Measurements from ENCODE around the gene ITGA7.

GRCh38 chr12:55695349-55695748, 12.4 kb downstream of the ITGA7 start:
- TF ChIP-seq CTCF (conservative IDR thresholded peaks at IDR 0.05 in 1 of 2, IDR thresholded peaks at IDR 0.05 in 1 of 2; ENCODE audit: extremely low read depth in 1 of 2, insufficient read depth in 1 of 2, low read depth in 1 of 2, low read length in 2 of 2) (no peak), EZH2 (IDR thresholded peaks at IDR 0.05; ENCODE audit: borderline replicate concordance, low read length) (no peak)
